Tibial artery (tissue), 4 donors: ENCODE measurements around the gene TXNRD1.
A peak's percentile ranks its signal among the peaks of the same experiment; 100 is the strongest.
"Not testable (repeated sequence)": the region's sequence is repeated elsewhere in the genome, so short reads cannot be mapped to it uniquely, and the experiment has no call there.

Experiments
- DNase-seq, 2 donors: peaks; one replicate each; pipeline ENCODE4 v3.0.0-alpha.2; 2019
- H3K27ac ChIP-seq, 2 donors: fragments of 200-600 bp; sonication (generic) in 1 of 2; 1 replicate in 1 of 2; 2 replicates in 1 of 2; pipeline ENCODE4 v1.5.1; 2018 to 2019; ENCODE audit warnings: mild to moderate bottlenecking in 1 of 2
- H3K27me3 ChIP-seq, 2 donors: fragments of 200-600 bp; sonication (generic) in 1 of 2; one replicate each; pipeline versions ENCODE4 v1.5.1 to v1.6.0; 2016 to 2019
- H3K36me3 ChIP-seq, 3 donors: fragments of 200-600 bp; sonication (generic) in 2 of 3; one replicate each; pipeline ENCODE4 v1.5.1; 2016 to 2019; ENCODE audit warnings: mild to moderate bottlenecking in 2 of 3
- H3K4me1 ChIP-seq, 4 donors: fragments of 200-600 bp; sonication (generic) in 2 of 4; 1 replicate in 3 of 4; 2 replicates in 1 of 4; pipeline ENCODE4 v1.5.1; 2016 to 2019
- H3K4me3 ChIP-seq, 2 donors: fragments of 200-600 bp; sonication (generic) in 1 of 2; 1 replicate in 1 of 2; 2 replicates in 1 of 2; pipeline ENCODE4 v1.5.1; 2018 to 2019; ENCODE audit warnings: mild to moderate bottlenecking in 2 of 2
- H3K9me3 ChIP-seq, 3 donors: fragments of 200-600 bp; sonication (generic) in 1 of 3; one replicate each; pipeline ENCODE4 v1.5.1; 2016 to 2019
- intact Hi-C: fragments of 100-400 bp; cut with DNase I; formaldehyde crosslinking; loops from one replicate; pipeline ENCODE4 v1.15.0; 2023; ENCODE audit warnings: low total_unique reads
- TF ChIP-seq, protein P1 (sequence below), 2 experiments: fragments of 200-600 bp in 1 of 2; fragments of 450-650 bp in 1 of 2; IDR thresholded peaks; one replicate each; pipeline ENCODE4 v1.5.1; 2017 to 2019; ENCODE audit warnings: antibody characterized with exemption in 2 of 2, mild to moderate bottlenecking in 1 of 2, moderate library complexity in 1 of 2

Gene TXNRD1

DNA sequence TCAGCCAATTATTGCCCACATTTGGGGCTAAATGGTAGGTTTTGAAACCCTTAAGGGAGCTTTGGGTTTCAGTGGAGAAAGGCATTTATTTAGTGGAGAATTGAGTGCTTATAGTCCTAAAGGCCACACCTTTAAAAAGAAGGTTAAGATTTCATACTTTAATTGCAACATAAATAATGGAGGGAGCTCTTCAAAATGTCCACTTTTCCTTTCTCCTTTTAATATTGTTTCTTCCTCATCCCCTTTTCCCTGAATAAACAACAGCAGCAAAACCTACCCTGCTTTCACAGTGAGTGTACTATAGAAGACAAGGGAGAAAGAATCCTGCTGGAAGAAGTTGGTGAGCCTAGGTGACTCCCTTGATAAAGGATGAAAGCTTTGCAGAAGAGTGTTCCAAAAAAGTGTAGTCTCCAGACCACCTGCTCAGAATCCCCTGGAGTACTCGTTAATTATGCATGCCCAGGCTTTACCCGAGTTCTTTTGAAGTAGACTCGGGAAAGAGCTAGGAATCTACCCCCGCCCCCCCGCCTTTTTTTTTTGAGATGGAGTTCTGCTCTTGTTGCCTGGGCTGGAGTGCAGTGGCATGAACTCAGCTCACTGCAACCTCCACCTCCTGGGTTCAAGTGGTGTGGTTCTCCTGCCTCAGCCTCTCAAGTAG is 76.4 kb downstream of the TXNRD1 start:
- TF ChIP-seq, protein P1, sequence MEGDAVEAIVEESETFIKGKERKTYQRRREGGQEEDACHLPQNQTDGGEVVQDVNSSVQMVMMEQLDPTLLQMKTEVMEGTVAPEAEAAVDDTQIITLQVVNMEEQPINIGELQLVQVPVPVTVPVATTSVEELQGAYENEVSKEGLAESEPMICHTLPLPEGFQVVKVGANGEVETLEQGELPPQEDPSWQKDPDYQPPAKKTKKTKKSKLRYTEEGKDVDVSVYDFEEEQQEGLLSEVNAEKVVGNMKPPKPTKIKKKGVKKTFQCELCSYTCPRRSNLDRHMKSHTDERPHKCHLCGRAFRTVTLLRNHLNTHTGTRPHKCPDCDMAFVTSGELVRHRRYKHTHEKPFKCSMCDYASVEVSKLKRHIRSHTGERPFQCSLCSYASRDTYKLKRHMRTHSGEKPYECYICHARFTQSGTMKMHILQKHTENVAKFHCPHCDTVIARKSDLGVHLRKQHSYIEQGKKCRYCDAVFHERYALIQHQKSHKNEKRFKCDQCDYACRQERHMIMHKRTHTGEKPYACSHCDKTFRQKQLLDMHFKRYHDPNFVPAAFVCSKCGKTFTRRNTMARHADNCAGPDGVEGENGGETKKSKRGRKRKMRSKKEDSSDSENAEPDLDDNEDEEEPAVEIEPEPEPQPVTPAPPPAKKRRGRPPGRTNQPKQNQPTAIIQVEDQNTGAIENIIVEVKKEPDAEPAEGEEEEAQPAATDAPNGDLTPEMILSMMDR (IDR thresholded peaks at IDR 0.05) = no peak
- intact Hi-C loops = no loop called here
- H3K4me3 ChIP-seq = no peak overlapping the region
- no peaks in the 10 kb centered on the region for H3K27me3 ChIP-seq
- H3K36me3 ChIP-seq = peaks cover 36 to 56% (median 52%) of the 10 kb centered on the region in 3 donors
- no peak for DNase-seq
- H3K27ac ChIP-seq = no peak overlapping the region
- peaks cover 0 to 70% (median 48%) of the 10 kb centered on the region in 4 donors for H3K4me1 ChIP-seq
- no peaks in the 10 kb centered on the region for H3K9me3 ChIP-seq

DNA sequence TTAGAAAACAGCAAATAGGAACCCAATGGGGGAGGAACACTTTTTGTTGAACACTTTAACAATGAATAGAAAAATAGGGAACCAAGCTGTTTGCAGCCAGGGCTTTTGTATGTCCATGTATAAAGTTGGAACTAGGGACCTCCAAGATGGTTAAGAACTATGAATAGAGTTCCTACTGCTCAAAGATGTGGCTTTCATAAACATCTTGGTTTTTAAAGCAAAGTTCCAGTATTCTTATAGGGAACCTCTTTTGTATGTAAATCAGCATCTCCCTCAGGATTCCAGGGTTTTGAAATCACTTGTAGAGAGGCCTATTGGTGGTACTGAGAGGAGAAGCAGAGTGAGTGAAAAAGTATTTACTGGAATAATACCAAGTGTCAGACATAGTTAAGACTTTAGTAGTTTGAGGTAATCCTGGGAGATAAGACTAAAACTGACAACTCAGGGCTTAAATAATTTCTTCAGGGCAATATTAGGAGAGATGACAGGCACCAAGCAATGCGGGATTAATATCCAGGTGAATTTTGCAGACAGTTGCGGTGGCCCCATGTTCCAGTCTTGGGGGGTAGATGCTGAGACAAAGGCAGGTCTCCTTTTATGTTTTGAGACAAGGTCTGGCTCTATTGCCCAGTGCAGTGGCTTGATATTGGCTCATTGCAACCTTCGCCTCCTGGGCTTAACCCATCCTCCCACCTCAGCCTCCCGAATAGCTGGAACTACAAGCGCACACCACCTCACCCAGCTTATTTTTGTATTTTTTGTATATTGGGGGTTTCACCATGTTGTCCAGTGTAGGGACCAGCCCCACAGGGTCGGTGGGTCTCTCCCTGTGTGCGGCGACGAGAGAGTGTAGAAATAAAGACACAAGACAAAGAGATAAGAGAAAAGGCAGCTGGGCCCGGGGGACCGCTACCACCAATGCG is 77.6 kb downstream of the TXNRD1 start:
- H3K9me3 ChIP-seq = no peaks in the 10 kb centered on the region
- intact Hi-C loops = no loop called here
- TF ChIP-seq, protein P1 (IDR thresholded peaks at IDR 0.05) = no peak
- no peak overlapping the region for H3K4me3 ChIP-seq
- peak overlapping the region; percentile 56 to 59 for H3K27ac ChIP-seq
- H3K36me3 ChIP-seq = peaks cover 36 to 62% (median 58%) of the 10 kb centered on the region in 3 donors
- no peak for DNase-seq
- H3K27me3 ChIP-seq = no peaks in the 10 kb centered on the region
- peaks cover 0 to 80% (median 53%) of the 10 kb centered on the region in 4 donors for H3K4me1 ChIP-seq

DNA sequence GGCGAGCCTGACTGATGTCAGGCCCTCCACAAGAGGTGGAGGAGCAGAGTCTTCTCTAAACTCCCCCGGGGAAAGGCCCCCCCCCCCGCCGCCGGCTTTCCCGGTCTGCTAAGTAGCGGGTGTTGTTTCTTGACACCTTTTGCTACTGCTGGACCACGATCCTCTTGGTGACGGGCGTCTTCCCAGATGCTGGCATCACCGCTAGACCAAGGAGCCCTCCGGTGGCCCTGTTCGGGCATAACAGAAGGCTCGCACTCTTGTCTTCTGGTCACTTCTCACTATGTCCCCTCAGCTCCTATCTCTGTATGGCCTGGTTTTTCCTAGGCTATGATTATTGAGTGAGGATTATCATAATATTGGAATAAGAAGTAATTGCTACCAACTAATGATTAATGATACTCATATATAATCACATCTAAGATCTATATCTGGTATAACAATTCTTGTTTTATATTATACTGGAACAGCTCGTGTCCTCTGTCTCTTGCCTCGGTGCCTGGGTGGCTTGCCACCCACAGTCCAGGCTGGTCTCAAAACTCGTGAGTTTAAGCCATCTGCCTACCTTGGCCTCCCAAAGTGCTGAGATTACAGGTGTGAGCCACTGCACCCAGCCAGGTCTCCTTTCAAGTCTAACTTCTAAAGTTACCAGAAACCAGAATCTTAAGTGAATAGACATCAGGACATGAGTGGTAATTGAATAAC is 78.7 kb downstream of the TXNRD1 start:
- DNase-seq, H3K27me3 ChIP-seq, H3K9me3 ChIP-seq, intact Hi-C loops: not testable (repeated sequence)
- Histone ChIP-seq H3K27ac (peak overlapping the region; percentile 56 to 59), H3K4me1 (peaks cover 0 to 92% (median 54%) of the 10 kb centered on the region in 4 donors), H3K36me3 (peaks cover 42 to 65% (median 58%) of the 10 kb centered on the region in 3 donors), H3K4me3 (peak overlapping the region in 1 of 2 donors; percentile 7)
- TF ChIP-seq, protein P1 (IDR thresholded peaks at IDR 0.05) = peak; percentile 18 to 26

DNA sequence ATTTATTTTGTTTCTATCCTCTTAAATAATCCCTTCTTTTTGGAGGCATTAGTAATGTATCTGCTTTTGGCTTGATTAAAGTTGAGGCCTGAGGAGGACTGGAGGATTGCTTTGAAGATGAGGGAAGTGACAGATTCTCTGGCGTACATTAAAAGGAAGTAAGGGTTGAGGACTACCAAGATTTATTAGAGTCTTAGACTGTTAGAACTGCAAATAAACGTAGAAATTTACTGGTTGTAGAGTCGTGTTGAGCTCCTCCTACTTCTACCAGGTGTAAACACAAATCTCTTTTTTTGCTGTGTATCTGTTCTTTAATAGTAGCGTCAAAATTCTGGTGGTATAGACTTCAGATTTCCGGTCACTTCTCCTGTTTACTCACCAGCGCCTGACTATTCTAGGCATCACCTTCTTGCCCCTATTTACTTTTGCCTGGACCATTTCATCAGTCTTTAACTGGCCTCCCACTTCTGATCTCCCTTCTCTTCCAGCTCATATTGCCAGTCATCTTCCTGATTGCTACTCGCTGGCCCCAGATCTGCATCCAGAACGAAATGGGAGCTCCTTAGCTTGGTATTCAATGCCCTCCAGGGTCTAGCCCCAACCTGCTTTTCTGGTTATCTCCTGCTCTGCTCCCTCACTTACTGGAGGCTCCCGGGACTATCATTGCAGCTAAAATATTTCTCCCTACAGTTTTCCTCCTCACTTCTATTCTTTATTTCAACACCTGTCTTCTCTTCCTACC is 79.5 kb downstream of the TXNRD1 start:
- TF ChIP-seq, protein P1 (IDR thresholded peaks at IDR 0.05) = no peak
- DNase-seq = no peak
- no peaks in the 10 kb centered on the region for H3K9me3 ChIP-seq
- H3K4me3 ChIP-seq = peak overlapping the region; percentile 5 to 7
- H3K27ac ChIP-seq = peak overlapping the region; percentile 56 to 59
- peaks cover 42 to 64% (median 58%) of the 10 kb centered on the region in 3 donors for H3K36me3 ChIP-seq
- H3K4me1 ChIP-seq = peaks cover 0 to 94% (median 49%) of the 10 kb centered on the region in 4 donors
- no peaks in the 10 kb centered on the region for H3K27me3 ChIP-seq
- intact Hi-C loops = no loop called here

DNA sequence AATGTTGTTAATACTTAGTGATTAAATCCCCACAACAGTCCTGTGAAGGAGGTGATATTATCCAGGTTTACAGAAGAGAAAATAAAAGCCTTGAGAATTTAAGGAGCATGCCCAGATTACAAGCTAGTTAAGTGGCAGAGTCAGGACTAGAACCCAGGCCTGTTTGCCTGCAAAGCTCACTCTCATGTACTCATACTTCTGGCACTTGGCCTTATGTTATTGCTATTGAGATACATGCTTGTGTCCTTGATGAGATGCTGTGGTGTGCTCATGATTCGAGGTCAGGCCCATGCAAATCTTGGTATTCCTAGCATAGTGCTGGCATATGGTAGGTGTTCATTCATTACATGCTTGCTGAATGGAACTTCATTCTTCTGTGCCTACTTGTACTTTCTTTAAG is 80.4 kb downstream of the TXNRD1 start:
- TF ChIP-seq, protein P1 (IDR thresholded peaks at IDR 0.05) = no peak
- intact Hi-C loops = no loop called here
- no peak for DNase-seq
- Histone ChIP-seq H3K4me3 (no peak overlapping the region), H3K9me3 (no peaks in the 10 kb centered on the region), H3K4me1 (peaks cover 0 to 96% (median 50%) of the 10 kb centered on the region in 4 donors), H3K27ac (peak overlapping the region in 1 of 2 donors; percentile 56), H3K27me3 (no peaks in the 10 kb centered on the region), H3K36me3 (peaks cover 39 to 65% (median 58%) of the 10 kb centered on the region in 3 donors)
